Activated naive CD8-positive, alpha-beta T cell treated with anti-CD3 and anti-CD28 coated beads for 36 hours (primary cell): ENCODE results near the gene MSN. TPM values are rescaled to one million over a fixed set of nuclear protein-coding genes. Genes with fewer than 3 reads are reported as not detected.

Experiments used
- DNase-seq: peaks from one replicate; pipeline ENCODE4 v3.0.0; 2021
- H3K27ac Mint-ChIP-seq: one replicate; pipeline ENCODE4 v1.8.0; 2022; ENCODE audit warnings: mild to moderate bottlenecking, moderate library complexity, mixed read lengths
- H3K27me3 Mint-ChIP-seq: one replicate; pipeline ENCODE4 v1.8.0; 2022; ENCODE audit warnings: mild to moderate bottlenecking, mixed read lengths
- H3K36me3 Mint-ChIP-seq: one replicate; pipeline ENCODE4 v1.8.0; 2021; ENCODE audit warnings: mild to moderate bottlenecking, mixed read lengths
- H3K4me1 Mint-ChIP-seq: one replicate; pipeline ENCODE4 v1.8.0; 2021; ENCODE audit warnings: mixed read lengths
- H3K4me3 Mint-ChIP-seq: one replicate; pipeline ENCODE4 v1.8.0; 2022; ENCODE audit warnings: mild to moderate bottlenecking, moderate library complexity, mixed read lengths
- H3K9me3 Mint-ChIP-seq: one replicate; pipeline ENCODE4 v1.8.0; 2022; ENCODE audit warnings: mixed read lengths
- total RNA-seq, 2 experiments: library from RNA; stranded (reverse); gene quantifications; one replicate each; pipeline ENCODE4 v1.2.3, GENCODE V29; 2021

The MSN gene
- total RNA-seq, 2 experiments from 2014 or later = 433 to 443 TPM

- Mint-ChIP-seq H3K9me3 (no peaks in the 10 kb centered on the region), H3K36me3 (peaks cover 1% of the 10 kb centered on the region), H3K4me3 (no peak overlapping the region), H3K27me3 (no peaks in the 10 kb centered on the region), H3K4me1 (peaks cover 3% of the 10 kb centered on the region), H3K27ac (no peak overlapping the region)
- no peak for DNase-seq
These were observed 102.3 kb downstream of the MSN start for GRCh38 chrX:65769564-65770292.

- DNase-seq = no peak
- H3K27me3 Mint-ChIP-seq = no peaks in the 10 kb centered on the region
- no peak overlapping the region for H3K27ac Mint-ChIP-seq
- H3K4me3 Mint-ChIP-seq = no peak overlapping the region
- H3K36me3 Mint-ChIP-seq = peaks cover 1% of the 10 kb centered on the region
- H3K9me3 Mint-ChIP-seq = no peaks in the 10 kb centered on the region
- H3K4me1 Mint-ChIP-seq = peaks cover 3% of the 10 kb centered on the region
These were observed 105.4 kb downstream of the MSN start for GRCh38 chrX:65772842-65773241.

- H3K36me3 Mint-ChIP-seq = no peaks in the 10 kb centered on the region
- H3K27ac Mint-ChIP-seq = no peak overlapping the region
- DNase-seq = no peak
- H3K27me3 Mint-ChIP-seq = no peaks in the 10 kb centered on the region
- peaks cover 18% of the 10 kb centered on the region for H3K4me1 Mint-ChIP-seq
- no peak overlapping the region for H3K4me3 Mint-ChIP-seq
- peaks cover 6% of the 10 kb centered on the region for H3K9me3 Mint-ChIP-seq
These were observed 114.4 kb downstream of the MSN start for GRCh38 chrX:65781845-65782244.

DNA sequence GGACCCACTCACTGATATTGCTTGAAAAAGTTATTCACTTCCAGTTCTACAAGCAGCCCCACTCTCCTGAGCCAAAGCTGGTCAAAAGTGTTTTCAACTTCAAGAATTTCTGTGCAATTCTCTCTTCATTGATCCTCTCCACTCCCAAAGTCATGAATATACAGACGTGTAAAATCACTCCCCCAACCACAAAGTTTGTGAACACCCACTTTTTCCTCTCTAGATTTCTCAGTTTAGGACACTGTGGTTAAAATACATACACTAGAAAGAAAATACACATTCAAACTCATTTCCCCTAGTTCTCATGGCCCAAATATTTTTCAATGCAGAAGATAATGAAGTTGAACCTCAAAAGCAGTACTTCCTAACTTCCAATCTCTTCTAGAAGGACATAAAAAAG, 116.3 kb downstream of the MSN start:
- Mint-ChIP-seq H3K4me1 (peaks cover 18% of the 10 kb centered on the region), H3K9me3 (peaks cover 6% of the 10 kb centered on the region), H3K36me3 (no peaks in the 10 kb centered on the region), H3K27me3 (no peaks in the 10 kb centered on the region), H3K27ac (no peak overlapping the region), H3K4me3 (no peak overlapping the region)
- DNase-seq = no peak

Other genes with a start within 250 kb of the MSN start
- gene LAS1L, start 132.9 kb upstream of the MSN start, total RNA-seq = 10 to 100 TPM; 76.9 to 79.8 TPM